Mucosa of stomach (tissue), 1 donor: ENCODE results near the gene KIAA1671.

Experiments used
- H3K27me3 ChIP-seq: one replicate; pipeline ENCODE4 v1.7.0; 2013; ENCODE audit warnings: mild to moderate bottlenecking, low read length; ENCODE audit not compliant: control insufficient read depth, insufficient read depth
- H3K36me3 ChIP-seq: one replicate; pipeline ENCODE4 v1.7.0; 2013; ENCODE audit warnings: low read length; ENCODE audit not compliant: control insufficient read depth, insufficient read depth
- H3K4me1 ChIP-seq: one replicate; pipeline ENCODE4 v1.7.0; 2013; ENCODE audit warnings: mild to moderate bottlenecking, low read length; ENCODE audit not compliant: control insufficient read depth, insufficient read depth
- H3K4me3 ChIP-seq: one replicate; pipeline ENCODE4 v1.7.0; 2013; ENCODE audit warnings: low read length
- H3K9ac ChIP-seq: one replicate; pipeline ENCODE4 v1.7.0; 2013; ENCODE audit warnings: mild to moderate bottlenecking, low read length, moderate library complexity
- H3K9me3 ChIP-seq: one replicate; pipeline ENCODE4 v1.7.0; 2013; ENCODE audit warnings: mild to moderate bottlenecking, low read length, moderate library complexity; ENCODE audit not compliant: control insufficient read depth
- donor health status: Pancreatic carcinoma.

Gene KIAA1671

DNA sequence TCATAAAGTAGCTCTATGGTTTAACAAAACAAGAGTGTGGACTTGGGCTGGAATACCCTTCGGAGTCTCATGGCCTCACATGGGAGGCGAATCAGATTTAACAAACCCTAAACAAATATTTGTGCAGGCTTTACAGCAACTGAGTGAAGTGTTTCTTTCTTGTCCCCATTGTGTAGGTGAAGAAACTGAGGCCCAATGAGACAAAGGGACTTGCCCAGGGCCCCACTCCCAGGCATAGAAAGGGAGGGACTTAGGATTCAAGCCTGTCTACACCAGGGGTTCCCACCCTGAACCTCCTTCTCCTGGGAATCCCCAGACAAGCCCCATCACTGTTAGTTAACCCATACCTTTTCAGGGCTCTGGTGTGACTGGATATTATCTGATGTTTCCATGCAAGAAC is 192.0 kb downstream of the KIAA1671 start:
- H3K9me3 ChIP-seq, result no peaks in the 10 kb centered on the region
- no peak overlapping the region for H3K4me3 ChIP-seq
- H3K36me3 ChIP-seq, result no peaks in the 10 kb centered on the region
- peak overlapping the region; percentile 33 for H3K9ac ChIP-seq
- peaks cover 31% of the 10 kb centered on the region for H3K4me1 ChIP-seq
- no peaks in the 10 kb centered on the region for H3K27me3 ChIP-seq

GRCh38 chr22:25146307-25146706 is 193.8 kb downstream of the KIAA1671 start:
- no peak overlapping the region for H3K9ac ChIP-seq

GRCh38 chr22:25146906-25147641 is 194.6 kb downstream of the KIAA1671 start:
- Histone ChIP-seq H3K9me3 (no peaks in the 10 kb centered on the region), H3K4me1 (peaks cover 20% of the 10 kb centered on the region), H3K9ac (no peak overlapping the region), H3K4me3 (no peak overlapping the region), H3K36me3 (no peaks in the 10 kb centered on the region), H3K27me3 (no peaks in the 10 kb centered on the region)

More at GRCh38 chr22:25146307-25146706, 193.8 kb downstream of the KIAA1671 start:
- Histone ChIP-seq H3K9me3 (no peaks in the 10 kb centered on the region), H3K4me1 (peaks cover 20% of the 10 kb centered on the region), H3K27me3 (no peaks in the 10 kb centered on the region), H3K36me3 (no peaks in the 10 kb centered on the region), H3K4me3 (no peak overlapping the region)

GRCh38 chr22:25147642-25147928 is 195.1 kb downstream of the KIAA1671 start:
- Histone ChIP-seq H3K4me3 (no peak overlapping the region), H3K9ac (no peak overlapping the region), H3K9me3 (no peaks in the 10 kb centered on the region), H3K4me1 (peaks cover 20% of the 10 kb centered on the region), H3K36me3 (no peaks in the 10 kb centered on the region), H3K27me3 (no peaks in the 10 kb centered on the region)

- Histone ChIP-seq H3K9ac (no peak overlapping the region), H3K4me1 (peaks cover 21% of the 10 kb centered on the region), H3K27me3 (no peaks in the 10 kb centered on the region), H3K4me3 (no peak overlapping the region), H3K36me3 (no peaks in the 10 kb centered on the region), H3K9me3 (no peaks in the 10 kb centered on the region)
Measured at GRCh38 chr22:25148149-25148691, 195.7 kb downstream of the KIAA1671 start.

- no peaks in the 10 kb centered on the region for H3K36me3 ChIP-seq
- peaks cover 28% of the 10 kb centered on the region for H3K4me1 ChIP-seq
- no peaks in the 10 kb centered on the region for H3K27me3 ChIP-seq
- H3K4me3 ChIP-seq, result no peak overlapping the region
- H3K9me3 ChIP-seq, result no peaks in the 10 kb centered on the region
- no peak overlapping the region for H3K9ac ChIP-seq
Measured at GRCh38 chr22:25149014-25149413, 196.5 kb downstream of the KIAA1671 start.

DNA sequence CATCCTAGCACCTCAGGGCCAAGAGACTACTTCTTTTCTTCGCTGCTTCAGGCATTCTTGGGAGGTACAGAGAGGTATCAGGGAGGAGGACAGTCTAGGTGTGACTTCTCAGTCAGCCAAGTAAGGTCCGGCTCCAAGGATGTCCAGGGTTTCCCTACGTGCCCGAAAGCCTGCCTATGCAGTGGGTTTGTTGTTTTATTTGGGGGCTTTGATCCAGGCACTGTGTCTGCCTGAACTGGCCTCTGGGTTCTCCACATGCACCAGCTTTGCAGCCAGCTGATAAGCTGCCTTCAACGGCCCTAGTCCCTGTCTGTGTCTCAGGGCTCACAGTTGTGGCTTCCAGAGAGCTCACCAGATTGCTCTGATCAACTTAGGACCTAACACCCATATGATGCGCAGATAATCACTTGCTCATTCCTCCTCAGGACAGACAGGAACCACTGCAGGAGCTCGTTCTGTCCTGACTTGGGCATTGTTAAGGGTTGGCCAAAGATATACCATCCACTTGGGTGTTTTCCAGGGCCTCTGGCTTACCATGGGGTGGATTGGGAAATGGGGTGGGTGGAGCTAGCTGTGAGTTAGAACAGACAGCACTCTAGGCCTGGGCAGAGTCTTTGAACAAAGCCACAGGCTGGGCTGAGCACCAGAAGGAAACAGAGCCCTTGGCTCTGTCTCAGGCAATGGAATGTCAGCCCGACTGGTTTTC is 201.6 kb downstream of the KIAA1671 start:
- no peaks in the 10 kb centered on the region for H3K27me3 ChIP-seq
- no peaks in the 10 kb centered on the region for H3K36me3 ChIP-seq
- no peaks in the 10 kb centered on the region for H3K9me3 ChIP-seq
- H3K4me3 ChIP-seq, result no peak overlapping the region
- H3K4me1 ChIP-seq, result peaks cover 21% of the 10 kb centered on the region
- H3K9ac ChIP-seq, result no peak overlapping the region

DNA sequence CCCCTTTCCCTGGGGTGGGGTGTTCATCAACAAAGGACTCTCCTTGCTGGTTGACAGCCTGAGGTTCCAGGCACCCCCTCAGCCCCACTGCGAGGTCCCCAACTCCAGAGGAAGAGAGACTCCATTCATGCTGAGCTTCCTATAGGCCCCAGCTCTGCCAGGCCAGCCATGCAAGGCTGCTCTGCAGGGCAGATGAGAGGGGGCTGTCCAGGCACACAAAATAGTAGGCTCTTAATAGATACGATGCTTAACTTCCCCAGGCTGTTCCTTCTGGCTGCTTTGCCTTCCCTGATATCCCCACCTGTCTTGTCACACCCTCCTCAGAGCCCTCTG is 202.1 kb downstream of the KIAA1671 start:
- no peaks in the 10 kb centered on the region for H3K36me3 ChIP-seq
- no peak overlapping the region for H3K9ac ChIP-seq
- H3K4me1 ChIP-seq, result peaks cover 25% of the 10 kb centered on the region
- no peak overlapping the region for H3K4me3 ChIP-seq
- no peaks in the 10 kb centered on the region for H3K27me3 ChIP-seq
- H3K9me3 ChIP-seq, result no peaks in the 10 kb centered on the region

DNA sequence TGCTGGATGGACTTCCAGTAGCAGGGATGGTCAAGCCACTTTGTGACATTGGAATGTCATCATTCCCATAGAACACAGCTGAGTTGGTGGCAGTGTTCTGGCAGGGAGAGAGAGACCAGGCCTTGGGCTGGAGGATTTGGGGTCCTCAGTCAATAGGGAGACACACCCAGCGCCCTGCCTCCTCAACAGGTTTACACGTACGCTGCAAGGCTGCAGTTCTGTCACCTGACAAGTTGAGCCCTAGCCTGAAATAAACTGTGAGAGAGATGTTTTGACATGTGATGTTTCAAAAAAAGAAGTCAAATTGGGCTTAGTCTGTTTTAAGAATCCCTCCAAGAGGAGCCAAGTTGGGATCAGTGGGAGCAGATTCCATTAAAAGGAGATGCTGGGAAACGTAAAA is 204.2 kb downstream of the KIAA1671 start:
- H3K27me3 ChIP-seq, result no peaks in the 10 kb centered on the region
- peaks cover 30% of the 10 kb centered on the region for H3K4me1 ChIP-seq
- no peak overlapping the region for H3K9ac ChIP-seq
- no peaks in the 10 kb centered on the region for H3K36me3 ChIP-seq
- no peak overlapping the region for H3K4me3 ChIP-seq
- H3K9me3 ChIP-seq, result no peaks in the 10 kb centered on the region

DNA sequence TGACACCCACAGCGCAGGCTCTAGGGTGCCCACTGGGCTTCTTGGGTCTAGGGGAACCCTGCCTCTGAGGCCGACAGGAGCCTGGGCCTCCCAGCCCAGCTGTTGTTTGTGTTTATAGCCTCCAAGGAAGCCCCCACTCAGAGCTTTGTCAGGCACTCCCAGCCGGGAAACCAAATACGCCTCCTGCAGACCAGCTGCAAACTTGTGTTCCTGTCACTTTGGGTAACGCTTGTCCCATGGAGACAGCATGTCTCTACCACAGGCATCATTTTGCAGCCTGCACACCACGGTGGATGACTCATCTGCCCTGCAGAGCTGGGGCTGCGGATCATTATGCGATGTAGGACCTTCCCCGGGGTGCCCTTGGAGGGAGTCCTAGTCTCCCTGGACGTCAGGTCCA is 206.5 kb downstream of the KIAA1671 start:
- Histone ChIP-seq H3K27me3 (no peaks in the 10 kb centered on the region), H3K36me3 (no peaks in the 10 kb centered on the region), H3K4me3 (no peak overlapping the region)

DNA sequence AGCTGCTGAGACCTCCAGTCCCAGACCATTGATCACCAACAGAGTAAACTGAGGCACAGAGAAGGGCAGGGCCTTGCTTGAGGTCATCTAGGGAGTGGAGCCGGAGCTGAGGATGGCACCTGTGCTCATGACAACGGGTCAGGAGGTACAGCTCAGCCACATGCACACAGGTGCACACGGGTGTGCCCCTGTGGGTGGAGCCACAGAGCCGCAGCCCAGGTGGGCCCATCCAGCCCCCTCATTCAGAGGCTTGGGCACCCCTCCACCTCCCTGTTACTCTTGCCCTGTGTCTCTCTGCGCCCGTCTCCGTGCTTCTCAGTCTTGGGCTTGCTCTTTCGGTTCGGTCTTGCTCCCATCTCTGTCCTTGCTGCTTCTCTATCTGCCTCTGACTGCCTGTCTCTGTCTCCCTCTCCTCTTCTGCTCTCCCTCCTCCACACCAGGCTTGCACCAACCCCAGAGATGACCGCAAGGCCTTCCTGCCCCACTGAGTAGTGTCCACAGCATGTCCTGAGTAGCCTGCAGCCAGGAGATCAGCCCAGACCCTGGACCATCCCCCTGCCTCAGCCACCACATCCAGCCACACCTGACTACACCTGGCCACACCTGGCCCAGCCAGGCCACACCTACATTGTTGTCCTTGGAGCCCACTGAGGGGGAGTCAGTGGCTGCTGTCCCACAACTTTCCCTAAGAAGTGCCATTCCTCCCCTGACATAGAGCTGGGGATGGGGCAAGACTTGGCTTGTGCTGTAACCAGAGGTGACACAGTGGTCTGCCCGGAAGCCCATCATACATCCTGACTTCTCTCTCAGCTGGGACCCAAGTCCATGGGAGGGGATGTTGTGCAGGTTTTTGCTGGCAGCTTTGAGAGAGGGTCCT is 207.8 kb downstream of the KIAA1671 start:
- Histone ChIP-seq H3K9ac (no peak overlapping the region), H3K27me3 (no peaks in the 10 kb centered on the region), H3K4me3 (no peak overlapping the region), H3K4me1 (peaks cover 15% of the 10 kb centered on the region), H3K36me3 (no peaks in the 10 kb centered on the region), H3K9me3 (no peaks in the 10 kb centered on the region)

More for the DNA sequence above, 206.5 kb downstream of the KIAA1671 start:
- Histone ChIP-seq H3K9me3 (no peaks in the 10 kb centered on the region), H3K4me1 (peaks cover 22% of the 10 kb centered on the region), H3K9ac (no peak overlapping the region)
